ENCODE results near the gene TMEM87B.
A peak's percentile ranks its signal among the peaks of the same experiment; 100 is the strongest.

GRCh38 chr2:112075490-112076260 lies 20.6 kb downstream of the TMEM87B start:
- TF ChIP-seq TAF1 (IDR thresholded peaks at IDR 0.05; ENCODE audit: borderline replicate concordance, low read depth, low read length) (no peak), BCL11A (IDR thresholded peaks at IDR 0.05; ENCODE audit: low read depth, low read length) (0 out of 2 replicates have a peak, but pooled peaks have one; percentile 10), PAX5 (IDR thresholded peaks at IDR 0.05; ENCODE audit: borderline replicate concordance, low read depth, low read length) (no peak), CHD4 (IDR thresholded peaks at IDR 0.05) (no peak), MYC (IDR thresholded peaks at IDR 0.05; ENCODE audit: insufficient read depth, insufficient read length, insufficient replicate concordance, low read length, severe bottlenecking) (no peak), RFX5 (IDR thresholded peaks at IDR 0.05; ENCODE audit: low read depth, low read length) (no peak), ATF3 (IDR thresholded peaks at IDR 0.05; ENCODE audit: borderline replicate concordance, extremely low read depth, low read depth, low read length) (no peak)
